Upper lobe of right lung (tissue), 1 donor: Measurements from ENCODE around the gene TSPAN6. TPM values are rescaled to one million over a fixed set of nuclear protein-coding genes. Genes with fewer than 3 reads are reported as not detected.

Experiments used
- ATAC-seq: fragments of 200-7000 bp; cut with Tn5 transposase; one replicate; pipeline ENCODE4 v1.9.1; 2020; ENCODE audit warnings: mild to moderate bottlenecking, moderate library complexity
- DNase-seq: peaks from one replicate; pipeline ENCODE4 v3.0.0-alpha.2; 2020
- H3K27ac ChIP-seq: fragments of 200-600 bp; one replicate; pipeline ENCODE4 v1.8.0; 2022
- H3K27me3 ChIP-seq: fragments of 200-600 bp; one replicate; pipeline ENCODE4 v1.8.0; 2022; ENCODE audit warnings: mild to moderate bottlenecking
- H3K36me3 ChIP-seq: fragments of 200-600 bp; one replicate; pipeline ENCODE4 v1.8.0; 2022
- H3K4me1 ChIP-seq: fragments of 200-600 bp; one replicate; pipeline ENCODE4 v1.8.0; 2022
- H3K4me3 ChIP-seq: fragments of 200-600 bp; one replicate; pipeline ENCODE4 v1.8.0; 2022; ENCODE audit warnings: mild to moderate bottlenecking
- H3K9me3 ChIP-seq: fragments of 200-600 bp; one replicate; pipeline ENCODE4 v1.8.0; 2022
- intact Hi-C: fragments of 100-400 bp; cut with DNase I; formaldehyde crosslinking; loops from one replicate; pipeline ENCODE4 v1.11.0; 2022
- total RNA-seq: library from RNA; stranded (reverse); fragmentation: NEBNext Ultra II Directional; extraction: Animal tissue kit (Norgen Biotek cat#: 25700); gene quantifications from one replicate; pipeline ENCODE4 v1.2.1, GENCODE V29; 2021
- TF ChIP-seq, protein P1 (sequence below): fragments of 200-600 bp; IDR thresholded peaks from one replicate; pipeline ENCODE4 v1.8.0; 2022; ENCODE audit warnings: antibody characterized with exemption
- donor health status: DM: no; HTN: yes; CAD: no; lungs with severe emphysema.

Gene TSPAN6
- total RNA-seq, 1 donor from 2014 or later = 13.9 TPM

- no peaks in the 10 kb centered on the region for H3K9me3 ChIP-seq
- DNase-seq (no peak), ATAC-seq (no peak)
- H3K27me3 ChIP-seq = no peaks in the 10 kb centered on the region
- H3K36me3 ChIP-seq = no peaks in the 10 kb centered on the region
- no peak overlapping the region for H3K27ac ChIP-seq
- H3K4me3 ChIP-seq = no peak overlapping the region
- TF ChIP-seq, protein P1, sequence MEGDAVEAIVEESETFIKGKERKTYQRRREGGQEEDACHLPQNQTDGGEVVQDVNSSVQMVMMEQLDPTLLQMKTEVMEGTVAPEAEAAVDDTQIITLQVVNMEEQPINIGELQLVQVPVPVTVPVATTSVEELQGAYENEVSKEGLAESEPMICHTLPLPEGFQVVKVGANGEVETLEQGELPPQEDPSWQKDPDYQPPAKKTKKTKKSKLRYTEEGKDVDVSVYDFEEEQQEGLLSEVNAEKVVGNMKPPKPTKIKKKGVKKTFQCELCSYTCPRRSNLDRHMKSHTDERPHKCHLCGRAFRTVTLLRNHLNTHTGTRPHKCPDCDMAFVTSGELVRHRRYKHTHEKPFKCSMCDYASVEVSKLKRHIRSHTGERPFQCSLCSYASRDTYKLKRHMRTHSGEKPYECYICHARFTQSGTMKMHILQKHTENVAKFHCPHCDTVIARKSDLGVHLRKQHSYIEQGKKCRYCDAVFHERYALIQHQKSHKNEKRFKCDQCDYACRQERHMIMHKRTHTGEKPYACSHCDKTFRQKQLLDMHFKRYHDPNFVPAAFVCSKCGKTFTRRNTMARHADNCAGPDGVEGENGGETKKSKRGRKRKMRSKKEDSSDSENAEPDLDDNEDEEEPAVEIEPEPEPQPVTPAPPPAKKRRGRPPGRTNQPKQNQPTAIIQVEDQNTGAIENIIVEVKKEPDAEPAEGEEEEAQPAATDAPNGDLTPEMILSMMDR = no peak
- H3K4me1 ChIP-seq = no peaks in the 10 kb centered on the region
- intact Hi-C loops = loop anchor here (10.0 kb wide), 1 partner anchor 84 kb away; no protein-coding TSS in a partner anchor
Observed at GRCh38 chrX:100680756-100681155, 44.1 kb upstream of the TSPAN6 start.

- TF ChIP-seq, protein P1 = no peak
- H3K27me3 ChIP-seq = no peaks in the 10 kb centered on the region
- no peak overlapping the region for H3K27ac ChIP-seq
- no peaks in the 10 kb centered on the region for H3K36me3 ChIP-seq
- no peaks in the 10 kb centered on the region for H3K9me3 ChIP-seq
- DNase-seq = no peak
- no peak overlapping the region for H3K4me3 ChIP-seq
- intact Hi-C loops = no loop called here
- no peak for ATAC-seq
- no peaks in the 10 kb centered on the region for H3K4me1 ChIP-seq
Observed at GRCh38 chrX:100677611-100678181, 41.1 kb upstream of the TSPAN6 start.

- DNase-seq (no peak), ATAC-seq (peak; percentile 70)
- H3K9me3 ChIP-seq = no peaks in the 10 kb centered on the region
- H3K4me1 ChIP-seq = no peaks in the 10 kb centered on the region
- H3K4me3 ChIP-seq = no peak overlapping the region
- TF ChIP-seq, protein P1 = no peak
- no peaks in the 10 kb centered on the region for H3K36me3 ChIP-seq
- no peak overlapping the region for H3K27ac ChIP-seq
- no peaks in the 10 kb centered on the region for H3K27me3 ChIP-seq
- intact Hi-C loops = no loop called here
Observed at GRCh38 chrX:100674705-100675104, 38.1 kb upstream of the TSPAN6 start.

GRCh38 chrX:100673397-100673953 is 36.9 kb upstream of the TSPAN6 start:
- H3K9me3 ChIP-seq = no peaks in the 10 kb centered on the region
- no peak overlapping the region for H3K27ac ChIP-seq
- no peaks in the 10 kb centered on the region for H3K4me1 ChIP-seq
- TF ChIP-seq, protein P1 = no peak
- H3K4me3 ChIP-seq = no peak overlapping the region
- H3K27me3 ChIP-seq = no peaks in the 10 kb centered on the region
- no peak for DNase-seq
- no peaks in the 10 kb centered on the region for H3K36me3 ChIP-seq
- intact Hi-C loops = no loop called here
- no peak for ATAC-seq

GRCh38 chrX:100672966-100673365 is 36.4 kb upstream of the TSPAN6 start:
- Histone ChIP-seq H3K9me3 (no peaks in the 10 kb centered on the region), H3K27ac (no peak overlapping the region), H3K4me3 (no peak overlapping the region), H3K36me3 (no peaks in the 10 kb centered on the region), H3K4me1 (no peaks in the 10 kb centered on the region), H3K27me3 (no peaks in the 10 kb centered on the region)
- TF ChIP-seq, protein P1 = no peak
- intact Hi-C loops = no loop called here
- no peak for DNase-seq
- ATAC-seq = no peak
